Common myeloid progenitor, CD34-positive (primary cell): Measurements from ENCODE around the gene SUCLG2.

Experiments used
- CTCF ChIA-PET: fragments of 350-600 bp; sonication (Branson Sonifier 250); formaldehyde crosslinking; loops from one replicate; lab custom pipeline; 2021; ENCODE audit warnings: antibody characterized with exemption; lab: Charles Lee
- POLR2A ChIA-PET: fragments of 350-600 bp; sonication (Branson Sonifier 250); formaldehyde crosslinking; loops from one replicate; lab custom pipeline; 2021; ENCODE audit warnings: antibody characterized with exemption; lab: Charles Lee
- DNase-seq, 3 donors: peaks; one replicate each; pipeline versions ENCODE4 v3.0.0 to v3.0.0-alpha.2; 2013
- H3K27ac ChIP-seq, 2 experiments: 1 replicate in 1 of 2; 2 replicates in 1 of 2; pipeline ENCODE4 v1.7.0; 2013; ENCODE audit warnings: inconsistent platforms in 2 of 2, low read length in 2 of 2, mild to moderate bottlenecking in 2 of 2, low read depth in 1 of 2, moderate library complexity in 1 of 2; ENCODE audit not compliant: severe bottlenecking in 2 of 2, insufficient read depth in 1 of 2, poor library complexity in 1 of 2
- H3K27me3 ChIP-seq, 5 experiments: replicated peaks in 2 of 5; 1 replicate in 3 of 5; 2 replicates in 2 of 5; pipeline versions ENCODE4 v1.6.1 to v1.7.0; 2013; ENCODE audit warnings: low read length in 4 of 5, mild to moderate bottlenecking in 2 of 5, moderate library complexity in 2 of 5, inconsistent platforms in 1 of 5; ENCODE audit not compliant: insufficient read depth in 5 of 5, control insufficient read depth in 4 of 5
- H3K36me3 ChIP-seq, 4 experiments: 1 replicate in 2 of 4; 2 replicates in 2 of 4; pipeline versions ENCODE4 v1.6.1 to v1.7.0; 2013; ENCODE audit warnings: low read length in 3 of 4, control low read depth in 1 of 4, mild to moderate bottlenecking in 1 of 4; ENCODE audit not compliant: control insufficient read depth in 4 of 4, insufficient read depth in 4 of 4
- H3K4me1 ChIP-seq, 4 experiments: 1 replicate in 3 of 4; 2 replicates in 1 of 4; pipeline versions ENCODE4 v1.6.1 to v1.7.1; 2013; ENCODE audit warnings: low read length in 3 of 4, mild to moderate bottlenecking in 3 of 4, control low read depth in 1 of 4, inconsistent platforms in 1 of 4, moderate library complexity in 1 of 4; ENCODE audit not compliant: control insufficient read depth in 4 of 4, insufficient read depth in 4 of 4; ENCODE audit errors: control extremely low read depth in 1 of 4
- H3K4me3 ChIP-seq, 7 experiments: 1 replicate in 4 of 7; 2 replicates in 3 of 7; pipeline versions ENCODE4 v1.5.1 to v1.7.0; 2013; ENCODE audit warnings: mild to moderate bottlenecking in 7 of 7, low read length in 6 of 7, moderate library complexity in 6 of 7, inconsistent platforms in 2 of 7, low read depth in 2 of 7, control low read depth in 1 of 7; ENCODE audit not compliant: insufficient read depth in 4 of 7, control insufficient read depth in 1 of 7; ENCODE audit errors: extremely low read depth in 1 of 7
- H3K9me3 ChIP-seq, 5 experiments: 1 replicate in 4 of 5; 2 replicates in 1 of 5; pipeline versions ENCODE4 v1.6.1 to v1.7.1; 2013; ENCODE audit warnings: low read length in 4 of 5, mild to moderate bottlenecking in 2 of 5, inconsistent platforms in 1 of 5, low read depth in 1 of 5, moderate library complexity in 1 of 5; ENCODE audit not compliant: control insufficient read depth in 4 of 5, insufficient read depth in 2 of 5; ENCODE audit errors: control extremely low read depth in 1 of 5
- WGBS: methylation state at CpG from one replicate; pipeline ENCODE4 v1.1.5; 2013; ENCODE audit not compliant: insufficient coverage; 5-methylcytosine and 5-hydroxymethylcytosine counted together

SUCLG2 gene

DNA sequence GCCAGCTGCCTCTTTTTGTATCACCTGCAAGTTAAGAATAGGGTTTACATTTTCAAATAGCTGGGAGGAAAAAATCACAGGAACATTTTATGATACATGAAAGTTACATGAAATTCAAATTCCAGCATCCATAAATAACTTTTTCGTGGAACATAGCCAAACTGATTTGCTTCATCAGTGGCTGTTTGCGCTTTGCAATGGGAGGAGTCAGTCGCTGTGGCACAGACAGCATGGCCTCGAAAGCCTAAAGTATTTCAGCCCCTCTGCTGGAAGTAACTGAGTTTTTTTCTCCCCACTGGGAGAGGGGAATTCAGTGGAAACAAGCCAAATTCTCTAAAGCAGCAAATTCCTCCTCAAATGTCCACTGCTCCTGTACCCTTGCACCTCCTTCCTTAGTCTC lies 271.9 kb downstream of the SUCLG2 start:
- H3K4me3 ChIP-seq = no peak overlapping the region
- H3K9me3 ChIP-seq = no peaks in the 10 kb centered on the region
- ChIA-PET CTCF (interaction anchor here (0.9 to 7.4 kb wide), 5 partner anchors 12 to 1495 kb away, joined by 3 to 54 read pairs (median 3); no protein-coding TSS in a partner anchor), POLR2A (no interaction called here)
- H3K36me3 ChIP-seq = no peaks in the 10 kb centered on the region
- DNase-seq = no peak
- peaks cover 0 to 7% (median 0%) of the 10 kb centered on the region in 5 experiments for H3K27me3 ChIP-seq
- 90% methylated on average over 2 of the region's 4 CpGs for WGBS
- no peak overlapping the region for H3K27ac ChIP-seq
- H3K4me1 ChIP-seq = no peaks in the 10 kb centered on the region

DNA sequence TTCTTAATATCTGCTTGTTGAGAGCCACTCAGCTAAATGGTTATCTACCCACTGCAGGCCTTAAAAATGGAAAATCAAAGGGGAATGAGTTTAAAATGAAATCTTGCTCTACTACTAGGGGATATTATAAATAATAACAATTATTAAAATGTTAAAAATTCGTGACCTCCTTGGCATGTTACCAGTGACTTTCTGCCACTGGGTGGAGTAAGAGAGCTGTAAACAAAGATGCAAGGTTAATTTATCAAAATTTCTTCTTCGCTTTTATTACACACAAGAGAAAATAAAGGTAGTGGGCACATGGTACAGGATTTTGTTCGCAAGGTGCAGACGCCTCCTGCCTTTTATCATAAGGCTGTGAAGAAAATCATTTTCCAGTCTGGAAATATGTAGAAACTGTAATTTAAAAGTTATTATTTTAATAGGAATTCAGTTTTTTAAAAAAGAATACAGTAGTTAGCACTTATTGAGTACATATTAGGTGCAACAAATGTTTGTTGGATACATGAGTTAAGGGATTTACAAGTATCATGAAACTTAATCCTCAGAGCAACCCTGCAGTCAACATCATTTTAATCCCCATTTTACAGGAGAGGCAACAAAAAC lies 272.6 kb downstream of the SUCLG2 start:
- ChIA-PET POLR2A (interaction anchor here (0.6 kb wide), 1 partner anchor 60 kb away, joined by 11 read pairs; no protein-coding TSS in a partner anchor), CTCF (interaction anchor here (0.8 to 7.4 kb wide), 8 partner anchors 8 to 1495 kb away, joined by 3 to 54 read pairs (median 4); no protein-coding TSS in a partner anchor)
- Histone ChIP-seq H3K27ac (no peak overlapping the region), H3K36me3 (no peaks in the 10 kb centered on the region), H3K27me3 (peaks cover 0 to 7% (median 0%) of the 10 kb centered on the region in 5 experiments), H3K4me3 (no peak overlapping the region), H3K9me3 (no peaks in the 10 kb centered on the region), H3K4me1 (no peaks in the 10 kb centered on the region)
- no CpG with 5 or more reads among the region's 4 CpGs for WGBS
- peak in 2 of 3 donors; percentile 35 to 60 for DNase-seq

GRCh38 chr3:67380118-67380517 lies 274.3 kb downstream of the SUCLG2 start:
- H3K27ac ChIP-seq = no peak overlapping the region
- no peak overlapping the region for H3K4me3 ChIP-seq
- H3K27me3 ChIP-seq = peaks cover 0 to 7% (median 0%) of the 10 kb centered on the region in 5 experiments
- no peak for DNase-seq
- no peaks in the 10 kb centered on the region for H3K36me3 ChIP-seq
- H3K9me3 ChIP-seq = no peaks in the 10 kb centered on the region
- 100% methylated on average over 1 of the region's 2 CpGs for WGBS
- CTCF ChIA-PET = interaction anchor here (1.2 to 7.4 kb wide), 6 partner anchors 10 to 1497 kb away, joined by 3 to 54 read pairs (median 6); no protein-coding TSS in a partner anchor
- no peaks in the 10 kb centered on the region for H3K4me1 ChIP-seq
- POLR2A ChIA-PET = interaction anchor here (0.5 kb wide), 1 partner anchor 547 kb away, joined by 3 read pairs; no protein-coding TSS in a partner anchor

GRCh38 chr3:67377299-67377698 lies 277.1 kb downstream of the SUCLG2 start:
- 100% methylated on average over 2 of the region's 3 CpGs for WGBS
- H3K27ac ChIP-seq = no peak overlapping the region
- ChIA-PET CTCF (no interaction called here), POLR2A (no interaction called here)
- no peaks in the 10 kb centered on the region for H3K36me3 ChIP-seq
- H3K9me3 ChIP-seq = no peaks in the 10 kb centered on the region
- no peak for DNase-seq
- H3K4me1 ChIP-seq = no peaks in the 10 kb centered on the region
- no peaks in the 10 kb centered on the region for H3K27me3 ChIP-seq
- no peak overlapping the region for H3K4me3 ChIP-seq

- ChIA-PET POLR2A (no interaction called here), CTCF (no interaction called here)
- no peak for DNase-seq
- 100% methylated on average over 1 of the region's 1 CpG for WGBS
- Histone ChIP-seq H3K4me3 (no peak overlapping the region), H3K27ac (no peak overlapping the region), H3K27me3 (no peaks in the 10 kb centered on the region), H3K36me3 (no peaks in the 10 kb centered on the region), H3K9me3 (no peaks in the 10 kb centered on the region), H3K4me1 (no peaks in the 10 kb centered on the region)
Measured at GRCh38 chr3:67376416-67376815, 278.0 kb downstream of the SUCLG2 start.

- Histone ChIP-seq H3K4me3 (no peak overlapping the region), H3K27me3 (no peaks in the 10 kb centered on the region), H3K36me3 (no peaks in the 10 kb centered on the region), H3K4me1 (no peaks in the 10 kb centered on the region), H3K27ac (no peak overlapping the region), H3K9me3 (no peaks in the 10 kb centered on the region)
- POLR2A ChIA-PET = no interaction called here
- DNase-seq = no peak
- 97% methylated on average over 5 of the region's 5 CpGs for WGBS
- CTCF ChIA-PET = no interaction called here
Measured at GRCh38 chr3:67375976-67376375, 278.4 kb downstream of the SUCLG2 start.

GRCh38 chr3:67362686-67363085 lies 291.7 kb downstream of the SUCLG2 start:
- Histone ChIP-seq H3K4me3 (peak overlapping the region in 1 of 7 experiments; percentile 34), H3K36me3 (no peaks in the 10 kb centered on the region), H3K27ac (no peak overlapping the region), H3K4me1 (peaks cover 13 to 32% (median 25%) of the 10 kb centered on the region in 4 experiments), H3K27me3 (no peaks in the 10 kb centered on the region), H3K9me3 (no peaks in the 10 kb centered on the region)
- peak; percentile 45 to 86 (median 72) for DNase-seq
- CTCF ChIA-PET = interaction anchor here (0.7 to 2.0 kb wide), 2 partner anchors 8 to 22 kb away, joined by 3 to 4 read pairs; no protein-coding TSS in a partner anchor
- POLR2A ChIA-PET = no interaction called here
- WGBS = 17% methylated on average over 3 of the region's 4 CpGs
